GM21619 (cell line): Measurements from ENCODE around the gene TERT.
"Not testable (repeated sequence)": the region's sequence is repeated elsewhere in the genome, so short reads cannot be mapped to it uniquely, and the experiment has no call there.

Experiments
- ATAC-seq: cut with Tn5 transposase; IDR thresholded peaks from one replicate; pipeline ENCODE4 v1.9.1; 2021; ENCODE audit not compliant: unreplicated experiment

TERT gene

GRCh38 chr5:1294835-1295649 lies at the start of gene TERT:
TSS of gene TERT (minus strand) at chr5:1295068. CDS start at chr5:1294989, 79 bp downstream.
- no peak for ATAC-seq

GRCh38 chr5:1343931-1344901 lies 49.3 kb upstream of the TERT start:
- peak; percentile 17 for ATAC-seq

GRCh38 chr5:1343315-1343751 lies 48.5 kb upstream of the TERT start:
- no peak for ATAC-seq

GRCh38 chr5:1342711-1343110 lies 47.8 kb upstream of the TERT start:
- not testable (repeated sequence) for ATAC-seq

- ATAC-seq, result no peak
These were observed 47.4 kb upstream of the TERT start for GRCh38 chr5:1342268-1342667.

- no peak for ATAC-seq
These were observed 47.0 kb upstream of the TERT start for GRCh38 chr5:1341863-1342262.

GRCh38 chr5:1339818-1340210 lies 44.9 kb upstream of the TERT start:
- ATAC-seq, result not testable (repeated sequence)

GRCh38 chr5:1339139-1339817 lies 44.4 kb upstream of the TERT start:
- ATAC-seq, result not testable (repeated sequence)

- ATAC-seq, result no peak
These were observed 43.7 kb upstream of the TERT start for GRCh38 chr5:1338506-1339070.

- no peak for ATAC-seq
These were observed 43.3 kb upstream of the TERT start for GRCh38 chr5:1338196-1338490.

GRCh38 chr5:1337489-1338195 lies 42.8 kb upstream of the TERT start:
- ATAC-seq, result no peak

- no peak for ATAC-seq
These were observed 42.1 kb upstream of the TERT start for GRCh38 chr5:1336749-1337488.

- no peak for ATAC-seq
These were observed 41.3 kb upstream of the TERT start for GRCh38 chr5:1336106-1336561.

GRCh38 chr5:1335540-1336095 lies 40.8 kb upstream of the TERT start:
- no peak for ATAC-seq

- ATAC-seq, result no peak
These were observed 40.1 kb upstream of the TERT start for GRCh38 chr5:1334831-1335539.

GRCh38 chr5:1333986-1334385 lies 39.1 kb upstream of the TERT start:
- no peak for ATAC-seq

GRCh38 chr5:1333286-1333685 lies 38.4 kb upstream of the TERT start:
- not testable (repeated sequence) for ATAC-seq

GRCh38 chr5:1332461-1333001 lies 37.7 kb upstream of the TERT start:
- ATAC-seq, result no peak
